HG03439 (cell line): Measurements from ENCODE around the gene TSSK2.

Source experiments
- ATAC-seq: cut with Tn5 transposase; IDR thresholded peaks from one replicate; pipeline ENCODE4 v1.9.1; 2021; ENCODE audit warnings: mild to moderate bottlenecking, moderate library complexity; ENCODE audit not compliant: unreplicated experiment

Gene TSSK2

DNA sequence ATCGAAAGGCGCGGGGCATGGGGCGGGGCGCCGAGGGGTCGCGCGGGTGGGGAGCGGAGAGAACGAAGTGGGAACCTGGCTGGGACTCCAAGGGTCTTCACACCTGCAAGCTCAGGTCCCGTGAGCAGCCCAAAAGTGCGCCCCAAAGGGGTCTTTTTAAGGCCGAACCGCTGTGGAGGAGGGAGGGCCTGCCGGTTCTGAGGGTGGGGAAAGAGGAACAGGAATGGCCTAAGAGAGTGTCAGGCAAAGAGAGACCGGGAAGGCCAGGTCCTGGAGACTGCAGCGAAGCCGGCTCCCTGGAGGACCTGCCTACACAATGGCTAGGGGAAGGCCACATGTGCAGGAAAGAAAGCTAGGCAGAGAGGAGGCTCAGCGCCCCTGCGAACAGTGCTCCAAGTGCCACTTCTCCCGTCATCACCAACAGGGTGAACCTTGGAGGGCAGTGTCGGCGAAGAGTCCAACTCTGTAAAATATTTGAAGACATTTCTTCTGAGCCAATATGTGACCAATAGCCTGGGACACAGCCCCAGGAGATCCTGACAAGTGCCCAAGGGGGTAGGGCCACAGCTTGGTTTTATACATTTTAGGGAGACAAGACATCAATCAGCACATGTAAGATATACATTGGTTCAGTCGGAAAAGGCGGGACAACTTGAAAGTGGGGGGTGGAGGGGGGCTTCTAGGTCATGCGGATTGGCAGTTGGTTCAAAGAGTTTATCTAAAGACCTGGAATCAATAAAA is 8.2 kb upstream of the TSSK2 start:
- no peak for ATAC-seq

GRCh38 chr22:19123936-19124335 is 7.2 kb upstream of the TSSK2 start:
- ATAC-seq, result no peak

- no peak for ATAC-seq
Observed at GRCh38 chr22:19124377-19124776, 6.7 kb upstream of the TSSK2 start.

GRCh38 chr22:19125011-19125410 is 6.1 kb upstream of the TSSK2 start:
- ATAC-seq, result no peak

DNA sequence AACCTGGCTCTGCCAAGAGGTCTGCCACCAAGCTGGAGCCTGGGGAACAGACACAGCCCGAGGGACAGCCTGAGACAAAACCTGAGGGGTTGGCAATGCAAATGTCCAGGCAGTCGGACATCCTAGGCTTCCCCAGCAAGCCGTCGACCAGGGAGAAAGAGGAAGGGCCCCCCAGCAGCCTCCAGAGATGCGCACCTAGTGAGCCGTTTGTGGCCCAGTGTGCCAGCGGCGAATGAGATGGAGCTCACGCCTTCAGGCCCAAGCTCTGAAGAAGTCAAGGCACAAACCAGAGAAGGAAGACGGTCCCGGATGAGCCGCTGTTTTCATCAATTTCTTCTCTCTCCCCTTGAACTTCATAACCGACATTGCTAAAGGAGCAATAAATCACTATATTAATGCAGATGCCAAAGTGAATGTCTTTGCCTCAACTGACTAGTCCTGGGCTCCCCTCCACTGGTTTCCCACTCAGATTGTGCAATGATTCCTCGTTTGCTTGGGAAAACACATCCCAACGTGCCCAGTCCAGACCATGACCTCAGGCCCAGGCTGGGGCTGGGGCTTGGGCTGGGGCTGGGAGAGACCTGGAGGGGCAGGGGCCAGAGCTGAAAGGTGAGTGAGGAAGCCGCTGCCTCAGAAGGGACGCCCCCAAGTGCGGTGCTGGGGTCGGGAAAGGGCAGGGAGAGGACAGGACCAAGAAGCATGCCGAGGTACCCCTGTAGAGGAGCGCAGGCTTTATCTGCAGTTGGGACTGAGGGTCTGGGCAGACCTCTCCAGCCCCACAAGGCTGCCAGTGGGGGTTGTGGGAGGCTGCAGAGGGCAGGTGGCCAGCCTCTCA is 5.4 kb upstream of the TSSK2 start:
- no peak for ATAC-seq

- ATAC-seq, result no peak
Observed at GRCh38 chr22:19126309-19127273, 4.5 kb upstream of the TSSK2 start.

GRCh38 chr22:19127329-19128008 is 3.6 kb upstream of the TSSK2 start:
- no peak for ATAC-seq

- no peak for ATAC-seq
Observed at GRCh38 chr22:19128009-19128401, 3.1 kb upstream of the TSSK2 start.

- no peak for ATAC-seq
Observed at GRCh38 chr22:19128946-19129727, 2.0 kb upstream of the TSSK2 start.

DNA sequence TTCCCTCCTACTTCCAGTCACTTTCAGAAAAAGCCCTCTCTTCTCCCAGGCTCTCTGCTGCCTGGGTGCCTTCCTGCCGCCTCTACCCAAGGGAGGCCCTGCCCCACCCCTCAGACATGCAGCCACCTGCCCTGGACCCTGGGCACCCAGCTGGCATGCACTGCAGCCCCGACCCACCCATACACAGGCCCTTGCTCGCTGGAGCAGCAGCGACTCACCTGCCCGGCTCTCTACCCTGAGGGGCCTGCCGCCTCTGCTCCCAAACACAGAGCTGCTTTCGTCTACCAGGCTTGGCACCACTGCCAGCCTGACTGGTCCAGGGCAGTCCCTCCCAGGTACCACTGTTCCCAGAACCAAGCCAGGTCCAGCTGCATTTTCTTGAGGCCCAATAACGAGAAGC is 1.2 kb upstream of the TSSK2 start:
- ATAC-seq, result no peak

GRCh38 chr22:19131685-19132015 is 542 bp downstream of the TSSK2 start:
- no peak for ATAC-seq

DNA sequence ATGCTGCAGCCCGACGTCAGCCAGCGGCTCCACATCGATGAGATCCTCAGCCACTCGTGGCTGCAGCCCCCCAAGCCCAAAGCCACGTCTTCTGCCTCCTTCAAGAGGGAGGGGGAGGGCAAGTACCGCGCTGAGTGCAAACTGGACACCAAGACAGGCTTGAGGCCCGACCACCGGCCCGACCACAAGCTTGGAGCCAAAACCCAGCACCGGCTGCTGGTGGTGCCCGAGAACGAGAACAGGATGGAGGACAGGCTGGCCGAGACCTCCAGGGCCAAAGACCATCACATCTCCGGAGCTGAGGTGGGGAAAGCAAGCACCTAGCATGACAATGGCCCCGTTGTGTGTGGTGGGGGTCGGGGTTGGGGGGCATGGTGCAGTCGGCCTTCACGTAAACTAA is 1.0 kb downstream of the TSSK2 start:
- ATAC-seq, result no peak

- ATAC-seq, result no peak
Observed at GRCh38 chr22:19132693-19133400, 1.7 kb downstream of the TSSK2 start.

DNA sequence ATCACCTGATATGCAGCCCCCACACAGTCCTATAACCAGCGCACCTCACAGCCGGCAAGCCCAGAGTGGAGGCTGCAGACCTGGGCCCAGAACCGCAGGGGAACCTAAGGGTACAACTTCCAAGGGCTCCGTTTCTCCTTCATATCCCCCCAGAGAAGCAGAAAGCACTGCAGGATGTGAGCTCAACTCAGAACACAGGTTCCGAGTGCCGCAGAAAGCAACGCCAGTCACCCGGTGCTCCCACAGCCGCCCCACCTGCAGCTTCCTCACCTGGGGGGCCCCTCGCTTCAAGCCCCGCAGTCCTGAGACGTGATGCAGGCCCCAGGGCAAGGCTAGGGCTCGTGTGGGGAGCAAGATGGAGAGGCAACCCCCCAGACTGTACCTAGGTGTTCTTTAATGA is 2.5 kb downstream of the TSSK2 start:
- no peak for ATAC-seq

DNA sequence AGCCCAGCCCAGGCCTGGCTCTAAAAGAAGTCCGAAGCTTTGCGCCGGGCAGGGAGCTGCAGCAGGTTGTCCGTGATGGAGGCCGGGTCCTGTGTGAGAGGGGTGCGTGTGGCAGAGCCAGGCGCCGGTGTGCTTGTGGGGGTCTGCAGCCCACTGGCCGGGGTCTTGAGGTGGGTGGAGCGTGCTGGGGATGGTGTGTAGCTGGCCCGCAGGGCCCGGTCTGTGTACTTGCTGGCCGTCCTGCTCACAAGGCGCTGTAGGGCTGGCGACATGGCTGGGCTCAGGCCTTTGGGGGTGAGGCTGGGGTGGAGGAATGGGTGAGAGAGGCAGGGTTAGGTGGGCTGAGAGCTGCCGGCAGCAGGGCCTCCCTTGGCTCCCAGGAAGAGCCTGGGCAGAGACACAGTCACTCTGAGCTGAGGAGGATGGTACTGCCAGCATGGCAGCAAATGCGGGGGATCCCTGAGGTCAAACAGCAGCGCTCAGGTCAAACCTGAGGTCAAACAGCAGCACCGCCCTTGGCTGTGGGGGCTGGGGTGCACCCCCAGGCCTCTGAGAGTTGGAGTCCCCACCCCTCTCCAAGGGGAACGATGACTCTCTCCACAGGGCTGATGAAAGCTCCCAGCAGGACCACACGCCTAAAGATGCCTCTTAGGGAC is 3.2 kb downstream of the TSSK2 start:
- ATAC-seq, result no peak

GRCh38 chr22:19134874-19135273 is 3.8 kb downstream of the TSSK2 start:
- no peak for ATAC-seq

- ATAC-seq, result no peak
Observed at GRCh38 chr22:19136915-19137314, 5.8 kb downstream of the TSSK2 start.

GRCh38 chr22:19137384-19138216 is 6.5 kb downstream of the TSSK2 start:
- ATAC-seq, result no peak
